ENCODE results near the gene NOD1. TPM values are rescaled to one million over a fixed set of nuclear protein-coding genes. Genes with fewer than 3 reads are reported as not detected.
A peak's percentile ranks its signal among the peaks of the same experiment; 100 is the strongest.

The NOD1 gene
- polyA plus RNA-seq, 3 donors: 2.8 to 15.0 (median 4.6) TPM

DNA sequence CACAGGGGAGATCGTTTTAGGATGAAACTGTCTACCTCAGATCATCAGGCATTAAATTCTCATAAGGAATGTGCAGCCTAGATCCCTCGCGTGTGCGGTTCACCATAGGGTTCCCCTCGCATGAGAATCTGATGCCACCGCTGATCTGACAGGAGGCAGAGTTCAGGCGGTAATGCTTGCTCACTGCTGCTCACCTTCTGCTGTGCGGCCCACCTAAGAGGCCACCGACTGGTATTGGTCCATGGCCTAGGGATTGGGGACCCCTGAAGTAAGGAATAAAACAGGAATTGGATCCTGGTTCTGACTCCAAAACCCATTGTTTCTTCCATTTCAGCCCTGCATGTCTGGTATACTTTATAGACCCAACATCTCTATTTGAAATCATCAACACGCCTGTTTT lies 4.1 kb downstream of the NOD1 start:
- H3K4me1 Mint-ChIP-seq: peaks cover 69% of the 10 kb centered on the region
- Histone ChIP-seq H3K9ac (ENCODE audit: insufficient read depth, low read length, poor library complexity, severe bottlenecking) (no peak overlapping the region), H3K4me2 (replicated peaks; ENCODE audit: extremely low read depth, low read length, poor library complexity, severe bottlenecking) (no peak overlapping the region), H3K4me1 (ENCODE audit: control insufficient read depth in 1 of 2, insufficient read depth in 2 of 2, low read length in 2 of 2) (peaks cover 35 to 44% of the 10 kb centered on the region in 2 donors), H3K27me3 (ENCODE audit: control insufficient read depth in 2 of 2, insufficient read depth in 2 of 2, low read length in 2 of 2) (no peaks in the 10 kb centered on the region), H3K9me3 (replicated peaks in 1 of 2; ENCODE audit: control insufficient read depth in 1 of 2, insufficient read depth in 1 of 2, low read length in 2 of 2) (no peaks in the 10 kb centered on the region), H3K27ac (ENCODE audit: low read depth in 1 of 2, low read length in 2 of 2) (peak overlapping the region in 1 of 2 donors; percentile 22), H3K36me3 (replicated peaks in 1 of 2; ENCODE audit: control insufficient read depth in 1 of 2, insufficient read depth in 2 of 2, low read length in 2 of 2) (peaks cover 0 to 25% of the 10 kb centered on the region in 2 donors), H2AFZ (ENCODE audit: insufficient read depth, low read depth, low read length, poor library complexity, severe bottlenecking) (no peak overlapping the region), H3K4me3 (replicated peaks in 1 of 3; ENCODE audit: low read depth in 2 of 3, low read length in 3 of 3) (no peak overlapping the region), H4K20me1 (ENCODE audit: insufficient read depth, low read length) (peaks cover 20% of the 10 kb centered on the region), H3K79me2 (ENCODE audit: insufficient read depth, low read length) (peaks cover 88% of the 10 kb centered on the region)
- TF ChIP-seq, protein P1, sequence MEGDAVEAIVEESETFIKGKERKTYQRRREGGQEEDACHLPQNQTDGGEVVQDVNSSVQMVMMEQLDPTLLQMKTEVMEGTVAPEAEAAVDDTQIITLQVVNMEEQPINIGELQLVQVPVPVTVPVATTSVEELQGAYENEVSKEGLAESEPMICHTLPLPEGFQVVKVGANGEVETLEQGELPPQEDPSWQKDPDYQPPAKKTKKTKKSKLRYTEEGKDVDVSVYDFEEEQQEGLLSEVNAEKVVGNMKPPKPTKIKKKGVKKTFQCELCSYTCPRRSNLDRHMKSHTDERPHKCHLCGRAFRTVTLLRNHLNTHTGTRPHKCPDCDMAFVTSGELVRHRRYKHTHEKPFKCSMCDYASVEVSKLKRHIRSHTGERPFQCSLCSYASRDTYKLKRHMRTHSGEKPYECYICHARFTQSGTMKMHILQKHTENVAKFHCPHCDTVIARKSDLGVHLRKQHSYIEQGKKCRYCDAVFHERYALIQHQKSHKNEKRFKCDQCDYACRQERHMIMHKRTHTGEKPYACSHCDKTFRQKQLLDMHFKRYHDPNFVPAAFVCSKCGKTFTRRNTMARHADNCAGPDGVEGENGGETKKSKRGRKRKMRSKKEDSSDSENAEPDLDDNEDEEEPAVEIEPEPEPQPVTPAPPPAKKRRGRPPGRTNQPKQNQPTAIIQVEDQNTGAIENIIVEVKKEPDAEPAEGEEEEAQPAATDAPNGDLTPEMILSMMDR (IDR thresholded peaks at IDR 0.05): no peak
- no peaks in the 10 kb centered on the region for H3K27me3 Mint-ChIP-seq (ENCODE audit: low read depth in 3 of 3)
- no peak for DNase-seq
- peaks cover 0 to 3% (median 0%) of the 10 kb centered on the region in 7 donors for H3K9me3 Mint-ChIP-seq
- WGBS (ENCODE audit: insufficient coverage): 96% methylated on average over 7 of the region's 10 CpGs
- H3K27ac Mint-ChIP-seq: peak overlapping the region in 4 of 7 donors; percentile 6 to 69 (median 62)
- intact Hi-C loops (cut with micrococcal nuclease): no loop called here
- H3K36me3 Mint-ChIP-seq: peaks cover 24 to 27% of the 10 kb centered on the region in 2 donors
- no peak overlapping the region for H3K4me3 Mint-ChIP-seq

DNA sequence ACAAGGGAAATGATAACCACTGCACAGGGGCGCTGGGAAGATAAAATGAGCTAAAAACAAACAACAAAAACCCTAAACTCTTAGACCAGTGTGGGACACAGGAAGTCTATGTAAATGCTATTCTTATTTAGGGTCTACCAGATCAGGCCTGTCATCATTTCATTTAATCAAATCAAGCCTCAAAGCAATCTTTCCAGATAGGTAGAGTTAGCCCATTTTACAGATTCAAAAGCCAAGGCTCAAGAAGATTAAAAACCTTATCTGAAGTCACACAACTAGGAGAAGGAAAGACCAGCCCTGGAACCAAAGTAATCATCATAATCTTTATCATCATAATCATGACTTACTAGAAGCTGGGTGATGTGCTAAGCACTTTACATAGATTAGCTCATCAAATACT lies 4.7 kb downstream of the NOD1 start:
- Histone ChIP-seq H3K36me3 (replicated peaks in 1 of 2; ENCODE audit: control insufficient read depth in 1 of 2, insufficient read depth in 2 of 2, low read length in 2 of 2) (peaks cover 0 to 25% of the 10 kb centered on the region in 2 donors), H3K27ac (ENCODE audit: low read depth in 1 of 2, low read length in 2 of 2) (peak overlapping the region in 1 of 2 donors; percentile 22), H4K20me1 (ENCODE audit: insufficient read depth, low read length) (peaks cover 20% of the 10 kb centered on the region), H3K79me2 (ENCODE audit: insufficient read depth, low read length) (peaks cover 94% of the 10 kb centered on the region), H3K4me2 (replicated peaks; ENCODE audit: extremely low read depth, low read length, poor library complexity, severe bottlenecking) (no peak overlapping the region), H3K9me3 (replicated peaks in 1 of 2; ENCODE audit: control insufficient read depth in 1 of 2, insufficient read depth in 1 of 2, low read length in 2 of 2) (no peaks in the 10 kb centered on the region), H3K27me3 (ENCODE audit: control insufficient read depth in 2 of 2, insufficient read depth in 2 of 2, low read length in 2 of 2) (no peaks in the 10 kb centered on the region), H3K4me3 (replicated peaks in 1 of 3; ENCODE audit: low read depth in 2 of 3, low read length in 3 of 3) (no peak overlapping the region), H2AFZ (ENCODE audit: insufficient read depth, low read depth, low read length, poor library complexity, severe bottlenecking) (no peak overlapping the region), H3K9ac (ENCODE audit: insufficient read depth, low read length, poor library complexity, severe bottlenecking) (no peak overlapping the region), H3K4me1 (ENCODE audit: control insufficient read depth in 1 of 2, insufficient read depth in 2 of 2, low read length in 2 of 2) (peaks cover 38 to 44% of the 10 kb centered on the region in 2 donors)
- H3K4me3 Mint-ChIP-seq: no peak overlapping the region
- DNase-seq: no peak
- intact Hi-C loops (cut with micrococcal nuclease): no loop called here
- no peaks in the 10 kb centered on the region for H3K27me3 Mint-ChIP-seq (ENCODE audit: low read depth in 3 of 3)
- peaks cover 70% of the 10 kb centered on the region for H3K4me1 Mint-ChIP-seq
- peak overlapping the region in 6 of 7 donors; percentile 12 to 69 (median 62) for H3K27ac Mint-ChIP-seq
- H3K36me3 Mint-ChIP-seq: peaks cover 24 to 29% of the 10 kb centered on the region in 2 donors
- TF ChIP-seq, protein P1 (IDR thresholded peaks at IDR 0.05): no peak
- peaks cover 0 to 3% (median 0%) of the 10 kb centered on the region in 7 donors for H3K9me3 Mint-ChIP-seq
- WGBS (ENCODE audit: insufficient coverage): no CpG with 5 or more reads among the region's 1 CpG

Data from CD14-positive monocyte (primary cell).